Skin of body (tissue), 2 donors: ENCODE measurements around the gene LRRC4C. TPM values are rescaled to one million over a fixed set of nuclear protein-coding genes. Genes with fewer than 3 reads are reported as not detected.

Source experiments
- DNase-seq: peaks from one replicate; lab custom pipeline; 2025; lab: John Stamatoyannopoulos, UW
- total RNA-seq: library from RNA; depleted of rRNA; stranded (reverse); fragments of >200 nt; gene quantifications from one replicate; pipeline ENCODE4 v1.2.3, GENCODE V29; 2014

LRRC4C gene
- total RNA-seq, 1 donor from 2014 or later: 4.2 TPM

- no peak for DNase-seq
These were observed 1164.7 kb downstream of the LRRC4C start for GRCh38 chr11:40294741-40295140.

GRCh38 chr11:40294349-40294735, 1165.1 kb downstream of the LRRC4C start:
- DNase-seq: no peak

GRCh38 chr11:40293655-40294348, 1165.7 kb downstream of the LRRC4C start:
- peak; percentile 98 for DNase-seq

GRCh38 chr11:40292721-40293508, 1166.5 kb downstream of the LRRC4C start:
- DNase-seq: no peak

DNA sequence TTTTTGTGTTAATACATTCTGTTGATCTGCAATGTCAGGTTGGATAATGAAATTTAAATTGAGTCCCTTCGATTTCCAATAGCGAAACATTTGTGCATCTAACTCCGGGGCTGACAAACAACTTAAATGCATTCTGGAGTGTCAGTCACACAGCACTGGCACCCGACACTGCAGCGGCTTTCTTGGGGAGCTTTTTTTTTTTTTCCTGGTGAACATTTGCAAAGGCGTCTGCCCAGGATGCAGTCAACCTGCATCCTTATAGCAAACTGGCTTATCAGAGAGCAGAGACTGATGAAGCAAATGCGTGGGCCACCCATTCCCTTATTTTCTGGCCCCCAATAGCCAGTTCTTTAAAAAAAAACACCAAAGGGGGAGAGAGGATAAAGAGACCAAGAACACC, 1167.7 kb downstream of the LRRC4C start:
- DNase-seq: no peak

DNA sequence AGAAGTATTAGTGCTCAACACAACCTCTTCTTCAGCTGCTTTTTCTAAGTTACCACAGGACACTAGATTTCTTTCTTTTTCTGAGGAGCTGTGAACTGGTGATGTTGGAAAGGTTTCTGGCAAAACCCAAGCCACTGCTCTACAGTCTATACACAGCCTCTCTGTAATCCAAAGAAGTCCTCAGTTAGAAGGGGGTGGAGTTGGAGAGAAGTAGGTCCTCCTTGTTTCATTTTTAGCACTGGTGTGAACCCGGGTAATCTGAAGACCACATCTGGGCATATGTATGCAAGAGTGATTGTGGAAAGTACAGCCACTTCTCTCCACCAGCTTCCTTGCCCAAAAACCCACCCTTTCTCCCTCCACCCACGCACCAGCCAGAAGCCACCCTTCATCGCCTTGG, 1168.1 kb downstream of the LRRC4C start:
- DNase-seq: no peak

- peak; percentile 53 for DNase-seq
These were observed 1169.3 kb downstream of the LRRC4C start for GRCh38 chr11:40290171-40290631.

DNA sequence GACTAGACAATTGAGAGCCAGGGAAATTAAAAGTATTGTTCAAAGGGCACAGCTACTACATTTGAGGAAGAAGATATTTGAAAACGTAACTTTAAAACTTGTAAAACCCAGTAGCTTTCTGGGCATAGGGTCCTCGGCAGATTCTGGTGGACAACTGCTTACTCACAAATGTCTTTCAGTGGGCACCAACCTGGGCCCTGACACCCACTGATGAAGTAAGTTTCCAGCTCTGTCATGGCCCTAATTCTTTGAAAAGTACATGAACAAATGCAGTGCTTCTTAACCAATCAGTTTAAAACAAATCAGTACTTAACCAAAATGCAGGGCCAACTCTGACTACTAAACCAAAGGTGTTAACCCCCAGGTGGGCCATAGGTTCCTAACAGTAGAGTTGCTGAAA, 1170.1 kb downstream of the LRRC4C start:
- no peak for DNase-seq

DNA sequence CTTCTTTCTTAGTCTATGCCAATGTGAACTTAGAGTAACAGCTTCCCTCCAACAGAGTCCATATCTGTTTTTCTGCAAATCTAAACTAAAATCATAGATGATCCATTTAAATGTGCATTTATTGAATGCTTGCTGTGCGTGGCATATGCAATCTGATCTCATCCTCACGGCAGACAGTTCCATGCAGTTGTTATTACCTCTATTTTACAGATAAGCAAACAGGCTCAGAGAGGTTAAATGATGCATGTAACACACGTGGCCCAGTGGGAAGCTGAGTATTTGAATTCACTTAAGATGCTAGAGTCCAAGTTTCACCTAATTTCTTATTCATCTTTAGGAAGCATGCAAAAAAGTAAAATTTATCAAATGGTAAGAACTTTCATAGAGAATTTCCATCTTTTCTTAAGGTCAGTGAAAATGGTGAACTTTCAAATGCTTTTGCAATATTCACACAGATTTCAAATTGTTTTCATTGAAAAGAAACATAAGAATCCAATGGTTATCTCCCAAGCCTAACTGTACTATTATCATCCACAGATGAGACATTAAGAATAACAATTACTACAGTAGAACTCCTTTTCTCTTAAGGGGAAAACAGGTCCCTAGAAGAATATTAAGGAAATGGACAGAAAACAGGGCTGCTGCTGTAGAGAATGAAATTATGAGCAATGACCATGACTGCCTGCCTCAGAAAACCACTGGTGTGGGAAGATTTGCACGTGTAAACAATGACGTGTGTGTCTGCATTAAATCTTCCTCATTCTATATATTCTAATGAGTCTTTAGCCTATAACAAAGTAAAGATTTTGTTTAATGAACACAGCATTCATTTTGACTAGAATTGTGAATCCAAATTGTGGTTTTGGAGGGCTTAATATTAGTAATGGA, 1171.3 kb downstream of the LRRC4C start:
- no peak for DNase-seq

DNA sequence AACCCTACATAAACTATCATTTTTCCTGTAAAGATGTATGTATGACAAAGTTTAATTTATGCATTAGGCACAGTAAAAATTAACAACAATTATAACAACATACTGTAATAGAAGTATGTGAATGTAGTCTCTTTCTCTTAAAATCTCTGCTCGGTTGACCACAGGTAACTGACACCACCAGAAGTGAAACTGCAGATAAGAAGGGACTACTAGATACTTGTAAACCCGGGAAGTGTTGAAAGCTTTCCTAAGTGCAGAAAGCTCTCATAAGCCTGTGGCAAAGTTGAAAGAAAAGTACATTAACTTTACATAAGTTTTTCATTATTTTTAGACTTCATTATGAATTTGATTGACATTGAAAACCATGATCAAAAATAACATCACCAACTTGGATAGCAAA, 1173.3 kb downstream of the LRRC4C start:
- DNase-seq: no peak

DNA sequence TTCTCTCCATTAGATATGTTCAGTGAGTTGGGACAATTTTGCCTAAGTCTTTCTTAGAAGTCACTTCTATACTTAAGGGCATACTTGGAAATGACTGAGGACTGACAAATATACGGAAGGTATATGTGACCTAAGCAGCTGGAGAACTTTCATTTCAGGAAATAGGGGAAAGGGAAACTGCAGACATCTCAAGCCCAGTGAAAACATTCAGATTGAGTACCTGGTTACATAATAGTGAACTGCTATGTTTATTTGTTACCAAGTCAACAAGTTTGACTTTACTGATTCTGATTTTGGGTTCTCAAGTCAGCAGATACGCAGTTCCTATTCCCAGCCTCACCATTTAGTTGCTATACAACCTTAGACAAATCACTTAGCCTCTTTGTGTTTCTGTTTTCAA, 1173.9 kb downstream of the LRRC4C start:
- no peak for DNase-seq

- peak; percentile 49 for DNase-seq
These were observed 1178.3 kb downstream of the LRRC4C start for GRCh38 chr11:40281052-40281580.

GRCh38 chr11:40280159-40281051, 1179.0 kb downstream of the LRRC4C start:
- DNase-seq: no peak

DNA sequence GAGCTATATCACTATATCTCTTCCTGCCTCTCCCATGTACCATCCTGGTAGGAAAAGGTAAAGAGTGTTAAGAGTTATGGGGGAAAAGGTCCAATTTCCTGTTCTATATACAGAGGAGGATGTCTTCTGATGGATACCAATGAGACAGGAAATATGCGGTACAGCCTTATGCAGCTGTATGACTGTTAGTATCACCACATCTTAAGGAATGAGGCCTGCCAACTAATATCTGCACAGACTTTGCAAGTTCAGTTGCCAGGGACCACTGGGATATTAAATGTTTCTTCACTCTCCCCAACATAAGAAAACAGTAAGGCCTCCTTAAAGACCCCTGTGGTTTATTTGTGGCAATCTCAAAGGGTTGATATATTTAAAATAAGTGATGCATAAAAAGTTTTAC, 1182.5 kb downstream of the LRRC4C start:
- DNase-seq: no peak

- DNase-seq: no peak
These were observed 1185.4 kb downstream of the LRRC4C start for GRCh38 chr11:40274017-40274416.

GRCh38 chr11:40273192-40273732, 1186.2 kb downstream of the LRRC4C start:
- no peak for DNase-seq

GRCh38 chr11:40271361-40271760, 1188.1 kb downstream of the LRRC4C start:
- DNase-seq: no peak

GRCh38 chr11:40269865-40270264, 1189.6 kb downstream of the LRRC4C start:
- no peak for DNase-seq

GRCh38 chr11:40268551-40268950, 1190.9 kb downstream of the LRRC4C start:
- DNase-seq: no peak

DNA sequence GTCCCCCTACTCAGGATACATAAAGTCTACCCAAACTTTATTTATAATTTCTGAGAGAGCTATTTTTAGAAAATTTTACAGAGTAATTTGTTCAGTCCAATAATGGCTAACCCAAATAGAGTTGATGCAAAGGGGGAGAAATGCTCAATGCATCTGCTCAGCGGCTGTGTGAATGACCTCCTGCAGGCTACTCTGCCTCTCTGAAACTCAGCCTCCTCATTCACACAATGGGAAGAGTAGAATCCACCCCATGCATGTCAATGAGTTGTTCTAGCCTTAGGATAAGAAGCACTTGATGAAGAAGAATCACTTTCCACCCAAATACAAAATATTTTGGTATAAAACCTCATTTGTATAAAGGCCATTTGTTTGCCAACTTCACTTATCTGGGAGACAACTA, 1204.0 kb downstream of the LRRC4C start:
- DNase-seq: no peak
